ENCODE measurements around the gene FDPS. TPM values are rescaled to one million over a fixed set of nuclear protein-coding genes. Genes with fewer than 3 reads are reported as not detected.

The FDPS gene
- total RNA-seq, 1 donor from 2014 or later, result 242 TPM

GRCh38 chr1:155272466-155273342, 36.0 kb upstream of the FDPS start:
- peak; percentile 26 for ATAC-seq (ENCODE audit: low read depth)
- no peak for DNase-seq
- no peak for TF ChIP-seq CTCF (IDR thresholded peaks at IDR 0.05)
- ChIA-PET CTCF (interaction anchor here (0.7 to 4.3 kb wide), 4 partner anchors 9 to 51 kb away, joined by 3 to 21 read pairs (median 10); partner anchors contain the start of gene FDPS), POLR2A (interaction anchor here (0.6 to 2.4 kb wide), 33 partner anchors 10 to 958 kb away, joined by 3 to 52 read pairs (median 5); partner anchors contain the start of genes CKS1B, ENTREP3, FDPS and MTX1)
- Mint-ChIP-seq H3K27me3 (no peaks in the 10 kb centered on the region), H3K4me1 (peaks cover 43% of the 10 kb centered on the region), H3K36me3 (ENCODE audit: low read depth) (peaks cover 44% of the 10 kb centered on the region), H3K9me3 (no peaks in the 10 kb centered on the region), H3K27ac (peak overlapping the region; percentile 91), H3K4me3 (peak overlapping the region; percentile 94)
- intact Hi-C loops (cut with micrococcal nuclease), result loop anchor here (1.0 to 10.0 kb wide), 6 partner anchors 10 to 292 kb away; partner anchors contain the start of genes ASH1L, ENTREP3, FDPS and SCAMP3

- Mint-ChIP-seq H3K4me1 (peaks cover 49% of the 10 kb centered on the region), H3K27me3 (no peaks in the 10 kb centered on the region), H3K36me3 (ENCODE audit: low read depth) (peaks cover 35% of the 10 kb centered on the region), H3K4me3 (peak within 1 kb of the TSS; percentile 94), H3K9me3 (no peaks in the 10 kb centered on the region), H3K27ac (peak within 1 kb of the TSS; percentile 91)
- intact Hi-C loops (cut with micrococcal nuclease), result loop anchor here (1.0 to 10.0 kb wide), 6 partner anchors 11 to 291 kb away; partner anchors contain the start of genes ASH1L, ENTREP3, FDPS and SCAMP3
- POLR2A ChIA-PET, result interaction anchor here (0.6 to 2.4 kb wide), 33 partner anchors 10 to 634 kb away, joined by 3 to 52 read pairs (median 5); partner anchors contain the start of genes CKS1B, ENTREP3, FDPS and MTX1
- DNase-seq (peak; percentile 96), ATAC-seq (ENCODE audit: low read depth) (peak; percentile 79)
- CTCF ChIA-PET, result interaction anchor here (0.7 to 4.3 kb wide), 4 partner anchors 10 to 50 kb away, joined by 3 to 21 read pairs (median 10); partner anchors contain the start of gene FDPS
- TF ChIP-seq CTCF (IDR thresholded peaks at IDR 0.05), result no peak
These were observed 35.1 kb upstream of the FDPS start, which contains the start of gene CLK2 for GRCh38 chr1:155273343-155274245. CLK2 (minus strand) TSS chr1:155273504; CDS start chr1:155270977, 2,527 bp downstream.

- POLR2A ChIA-PET, result interaction anchor here (0.5 to 1.9 kb wide), 6 partner anchors 15 to 50 kb away, joined by 3 to 7 read pairs (median 4); partner anchors contain the start of genes FDPS, RUSC1 and SCAMP3
- ATAC-seq (ENCODE audit: low read depth), result peak; percentile 72
These were observed 31.4 kb upstream of the FDPS start, which contains the start of gene HCN3 for GRCh38 chr1:155277070-155277901. HCN3 (plus strand) TSS chr1:155277463; CDS start chr1:155277591, 128 bp downstream.

More at GRCh38 chr1:155277070-155277901, 31.4 kb upstream of the FDPS start, which contains the start of gene HCN3:
- peaks cover 36% of the 10 kb centered on the region for H3K4me1 Mint-ChIP-seq
- H3K9me3 Mint-ChIP-seq, result no peaks in the 10 kb centered on the region
- no peaks in the 10 kb centered on the region for H3K27me3 Mint-ChIP-seq
- peak within 1 kb of the TSS; percentile 79 for H3K4me3 Mint-ChIP-seq
- peak; percentile 93 for DNase-seq
- no peak for TF ChIP-seq CTCF (IDR thresholded peaks at IDR 0.05)
- CTCF ChIA-PET, result interaction anchor here (1.0 to 1.4 kb wide), 4 partner anchors 27 to 84 kb away, joined by 3 to 6 read pairs (median 4); no protein-coding TSS in a partner anchor
- intact Hi-C loops (cut with micrococcal nuclease), result loop anchor here (1.0 to 10.0 kb wide), 6 partner anchors 15 to 288 kb away; partner anchors contain the start of genes ASH1L, FDPS and SCAMP3
- H3K27ac Mint-ChIP-seq, result no peak within 1 kb of the TSS
- peaks cover 6% of the 10 kb centered on the region for H3K36me3 Mint-ChIP-seq (ENCODE audit: low read depth)
